Measurements from ENCODE around the gene CXCL1.
"Not testable (repeated sequence)": the region's sequence is repeated elsewhere in the genome, so short reads cannot be mapped to it uniquely, and the experiment has no call there.

Gene CXCL1

DNA sequence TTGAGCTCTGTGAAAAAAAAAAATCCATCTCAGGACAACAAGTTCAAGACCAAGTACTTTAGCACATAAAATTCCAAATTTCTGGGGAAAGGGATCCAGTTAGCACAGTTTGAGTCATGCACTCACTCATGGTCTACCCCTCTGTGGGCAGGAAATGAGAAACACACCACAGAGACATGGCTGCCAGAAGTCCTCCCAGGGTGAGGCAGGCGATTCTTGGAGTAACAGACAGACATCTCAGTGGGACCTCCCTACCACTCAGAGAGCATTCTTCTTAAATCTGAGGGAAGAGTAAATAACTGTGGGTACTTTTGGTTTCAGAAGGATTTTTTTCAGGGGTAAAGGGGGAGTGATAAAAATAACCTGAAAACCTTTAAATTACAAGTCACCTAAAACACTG is 14.1 kb downstream of the CXCL1 start:
- Histone ChIP-seq H3K4me1 (ENCODE audit: control insufficient read depth, insufficient read depth, low read length) (no peaks in the 10 kb centered on the region), H3K9me3 (ENCODE audit: control insufficient read depth, insufficient read depth, low read length) (no peaks in the 10 kb centered on the region), H3K36me3 (ENCODE audit: control insufficient read depth, insufficient read depth, low read length) (no peaks in the 10 kb centered on the region), H3K4me3 (ENCODE audit: low read depth, low read length) (no peak overlapping the region), H3K27me3 (ENCODE audit: control insufficient read depth, insufficient read depth, low read length) (no peaks in the 10 kb centered on the region), H3K27ac (ENCODE audit: low read depth, low read length) (no peak overlapping the region), H3K9ac (ENCODE audit: low read depth, low read length) (no peak overlapping the region)

DNA sequence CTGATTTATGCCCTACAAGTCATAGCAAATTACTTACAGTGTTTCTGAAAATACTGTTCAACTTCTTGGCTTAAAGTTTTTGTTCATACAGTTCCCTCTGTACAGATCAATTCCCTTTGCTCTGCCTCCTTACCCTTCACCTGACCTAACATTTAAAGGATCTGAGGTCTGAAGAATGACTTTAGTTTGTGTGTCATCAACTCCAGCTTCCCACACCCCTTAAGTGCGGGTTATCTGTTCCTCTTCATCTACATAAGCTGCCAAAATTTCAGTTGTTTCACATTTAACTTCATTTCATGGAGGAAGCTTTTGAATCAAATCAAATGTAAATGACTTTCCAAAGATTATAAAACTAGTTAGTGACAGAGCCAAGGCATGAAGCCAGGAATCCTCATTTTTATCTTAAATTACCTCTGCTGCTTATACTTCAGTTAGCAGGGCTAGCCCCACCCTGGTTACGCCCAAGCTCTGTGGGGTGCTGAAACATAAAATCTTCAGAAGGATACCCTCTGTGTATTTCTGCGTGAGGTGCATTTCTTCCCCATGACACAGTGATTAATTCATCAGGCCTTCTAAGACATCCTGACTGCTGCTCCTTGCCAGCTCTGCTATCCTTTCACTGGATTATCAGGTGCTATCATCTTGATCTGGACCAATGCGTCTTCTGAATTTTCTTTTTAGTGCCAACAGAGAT is 16.5 kb downstream of the CXCL1 start:
- no peak overlapping the region for H3K27ac ChIP-seq (ENCODE audit: low read depth, low read length)
- H3K4me1 ChIP-seq (ENCODE audit: control insufficient read depth, insufficient read depth, low read length) = no peaks in the 10 kb centered on the region
- no peaks in the 10 kb centered on the region for H3K36me3 ChIP-seq (ENCODE audit: control insufficient read depth, insufficient read depth, low read length)
- no peaks in the 10 kb centered on the region for H3K27me3 ChIP-seq (ENCODE audit: control insufficient read depth, insufficient read depth, low read length)
- H3K9ac ChIP-seq (ENCODE audit: low read depth, low read length) = no peak overlapping the region
- H3K9me3 ChIP-seq (ENCODE audit: control insufficient read depth, insufficient read depth, low read length) = no peaks in the 10 kb centered on the region
- no peak overlapping the region for H3K4me3 ChIP-seq (ENCODE audit: low read depth, low read length)

DNA sequence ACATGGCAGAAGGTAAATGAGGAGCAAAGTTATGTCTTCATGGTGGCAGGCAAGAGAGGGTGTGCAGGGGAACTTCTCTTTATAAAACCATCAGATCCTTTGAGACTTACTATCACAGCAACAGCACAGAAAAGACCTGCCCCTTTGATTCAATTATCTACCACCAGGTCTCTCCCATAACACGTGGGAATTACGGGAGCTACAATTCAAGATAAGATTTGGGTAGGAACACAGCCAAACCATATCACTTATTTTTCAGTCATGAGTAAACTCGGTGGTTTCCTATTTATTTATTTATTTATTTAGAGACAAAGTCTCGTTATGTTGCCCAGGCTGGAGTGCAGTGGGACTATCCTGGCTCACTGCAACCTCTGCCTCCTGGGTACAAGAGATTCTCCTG is 22.1 kb downstream of the CXCL1 start:
- Histone ChIP-seq H3K9ac (ENCODE audit: low read depth, low read length) (no peak overlapping the region), H3K4me1 (ENCODE audit: control insufficient read depth, insufficient read depth, low read length) (no peaks in the 10 kb centered on the region), H3K9me3 (ENCODE audit: control insufficient read depth, insufficient read depth, low read length) (no peaks in the 10 kb centered on the region), H3K4me3 (ENCODE audit: low read depth, low read length) (no peak overlapping the region), H3K27me3 (ENCODE audit: control insufficient read depth, insufficient read depth, low read length) (no peaks in the 10 kb centered on the region), H3K27ac (ENCODE audit: low read depth, low read length) (no peak overlapping the region), H3K36me3 (ENCODE audit: control insufficient read depth, insufficient read depth, low read length) (no peaks in the 10 kb centered on the region)

DNA sequence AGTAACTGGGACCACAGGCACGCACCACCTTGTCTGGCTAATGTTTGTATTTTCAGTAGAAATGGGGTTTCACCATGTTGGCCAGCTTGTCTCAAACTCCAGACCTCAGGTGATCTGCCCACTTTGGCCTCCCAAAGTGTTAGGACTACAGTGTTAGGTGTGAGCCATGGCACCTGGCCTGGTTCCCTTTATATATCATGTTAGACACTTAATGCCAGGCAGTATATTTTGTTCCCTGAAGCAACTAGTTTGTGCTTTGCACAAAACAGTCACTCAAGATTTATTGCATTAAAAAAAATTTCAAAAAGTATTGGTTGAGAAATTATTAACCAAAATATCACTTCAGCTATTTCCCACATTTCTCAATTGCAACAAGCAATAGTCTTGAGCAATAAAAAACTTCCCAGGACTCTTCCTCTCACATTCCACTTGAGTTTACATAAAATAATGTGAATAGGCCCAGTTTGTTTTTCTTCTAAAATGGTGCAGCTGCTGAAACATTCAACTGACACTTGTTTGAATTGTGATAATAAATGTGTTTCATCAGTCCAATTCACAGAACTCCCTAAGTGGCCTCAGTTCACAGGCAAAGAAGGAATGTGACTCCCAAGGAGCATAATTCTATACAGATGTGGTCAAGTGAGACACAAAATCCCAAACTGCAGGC is 22.7 kb downstream of the CXCL1 start:
- Histone ChIP-seq H3K36me3 (ENCODE audit: control insufficient read depth, insufficient read depth, low read length) (no peaks in the 10 kb centered on the region), H3K4me3 (ENCODE audit: low read depth, low read length) (no peak overlapping the region), H3K9me3 (ENCODE audit: control insufficient read depth, insufficient read depth, low read length) (no peaks in the 10 kb centered on the region), H3K27me3 (ENCODE audit: control insufficient read depth, insufficient read depth, low read length) (no peaks in the 10 kb centered on the region), H3K4me1 (ENCODE audit: control insufficient read depth, insufficient read depth, low read length) (no peaks in the 10 kb centered on the region), H3K27ac (ENCODE audit: low read depth, low read length) (no peak overlapping the region), H3K9ac (ENCODE audit: low read depth, low read length) (no peak overlapping the region)

DNA sequence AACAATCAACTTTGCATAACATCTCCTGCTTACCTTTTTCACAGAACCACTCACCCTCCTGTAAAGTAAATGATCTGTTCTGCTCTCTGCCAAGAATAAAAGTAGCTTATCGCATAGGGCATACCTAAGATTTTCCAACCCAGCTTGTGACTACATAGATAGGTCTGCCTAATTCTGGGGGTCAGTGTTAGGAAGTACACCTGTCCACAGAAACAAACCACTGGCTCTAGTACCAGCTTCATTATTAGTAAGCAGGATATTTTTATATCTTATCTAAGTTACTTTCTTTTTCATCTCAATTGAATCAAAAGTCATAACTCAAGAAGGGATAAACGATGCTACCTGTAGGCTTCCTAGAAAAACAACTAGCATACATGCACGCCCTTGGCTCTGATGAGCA is 23.8 kb downstream of the CXCL1 start:
- no peaks in the 10 kb centered on the region for H3K27me3 ChIP-seq (ENCODE audit: control insufficient read depth, insufficient read depth, low read length)
- H3K4me1 ChIP-seq (ENCODE audit: control insufficient read depth, insufficient read depth, low read length) = no peaks in the 10 kb centered on the region
- no peak overlapping the region for H3K4me3 ChIP-seq (ENCODE audit: low read depth, low read length)
- no peaks in the 10 kb centered on the region for H3K36me3 ChIP-seq (ENCODE audit: control insufficient read depth, insufficient read depth, low read length)
- H3K9me3 ChIP-seq (ENCODE audit: control insufficient read depth, insufficient read depth, low read length) = no peaks in the 10 kb centered on the region
- H3K9ac ChIP-seq (ENCODE audit: low read depth, low read length) = no peak overlapping the region
- H3K27ac ChIP-seq (ENCODE audit: low read depth, low read length) = no peak overlapping the region

DNA sequence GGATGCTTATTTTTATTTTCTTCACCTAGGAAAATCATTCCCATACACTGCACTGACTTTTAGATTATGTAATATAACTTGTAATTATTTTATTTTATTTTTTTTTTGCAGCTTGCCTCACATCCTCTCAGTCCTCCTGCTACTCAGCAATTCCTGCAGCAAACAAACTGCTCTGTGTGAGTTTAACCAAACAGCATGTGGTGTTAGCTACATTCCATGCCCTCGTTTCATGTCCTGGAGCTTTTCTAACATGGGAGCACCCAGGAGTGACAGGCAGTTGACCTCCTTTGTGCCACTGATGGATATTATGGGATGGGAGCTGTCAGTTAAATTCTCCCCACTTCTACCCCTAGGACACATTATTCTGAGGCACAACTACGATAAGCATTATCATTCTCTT is 24.8 kb downstream of the CXCL1 start:
- H3K9me3 ChIP-seq (ENCODE audit: control insufficient read depth, insufficient read depth, low read length) = no peaks in the 10 kb centered on the region
- H3K27me3 ChIP-seq (ENCODE audit: control insufficient read depth, insufficient read depth, low read length) = no peaks in the 10 kb centered on the region
- H3K4me1 ChIP-seq (ENCODE audit: control insufficient read depth, insufficient read depth, low read length) = no peaks in the 10 kb centered on the region
- H3K9ac ChIP-seq (ENCODE audit: low read depth, low read length) = no peak overlapping the region
- no peak overlapping the region for H3K4me3 ChIP-seq (ENCODE audit: low read depth, low read length)
- H3K27ac ChIP-seq (ENCODE audit: low read depth, low read length) = no peak overlapping the region
- no peaks in the 10 kb centered on the region for H3K36me3 ChIP-seq (ENCODE audit: control insufficient read depth, insufficient read depth, low read length)

DNA sequence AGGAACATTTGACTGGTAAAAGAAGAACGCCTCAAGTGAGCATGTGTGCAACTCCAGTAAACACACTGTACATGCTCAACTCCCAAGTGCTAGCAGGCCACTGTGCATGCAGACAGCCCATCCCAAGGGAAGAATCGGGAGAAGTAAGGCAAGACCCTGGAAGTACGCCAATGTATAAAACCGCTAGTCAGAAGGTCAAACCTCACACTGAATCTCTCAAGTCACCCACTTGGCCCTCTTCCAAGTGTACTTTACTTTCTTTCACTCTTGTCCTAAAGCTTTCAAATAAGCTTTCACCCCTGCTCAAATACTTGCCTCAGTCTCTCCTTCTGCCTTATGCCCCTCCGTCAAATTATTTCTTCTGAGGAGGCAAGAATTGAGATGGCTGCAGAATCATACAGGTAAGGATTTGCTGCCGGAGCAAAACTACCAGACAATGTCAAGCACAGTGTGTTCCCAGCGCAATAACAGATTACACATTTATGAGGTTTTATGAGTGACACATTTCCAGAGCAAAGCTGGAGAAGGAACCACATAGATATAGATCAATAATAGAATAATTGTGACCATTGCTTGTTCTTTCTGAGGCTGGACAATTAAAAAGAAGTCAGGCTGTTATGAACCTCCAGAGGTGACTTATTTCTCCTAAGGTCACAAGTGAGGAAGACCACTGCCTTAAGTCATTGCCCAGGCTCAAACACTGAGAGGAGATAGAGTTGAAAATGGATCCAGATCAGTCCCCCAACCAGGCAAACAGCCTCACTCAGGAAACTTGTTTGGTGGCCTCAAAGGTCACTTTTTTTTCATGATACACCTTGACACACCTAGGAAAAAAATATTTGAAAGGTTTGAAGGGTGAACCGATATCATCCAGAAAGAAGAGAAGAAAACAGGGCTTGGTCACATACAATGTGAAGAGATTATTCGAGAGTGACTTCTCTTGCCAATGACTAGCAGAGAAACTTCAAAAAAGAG is 26.3 kb downstream of the CXCL1 start:
- no peaks in the 10 kb centered on the region for H3K36me3 ChIP-seq (ENCODE audit: control insufficient read depth, insufficient read depth, low read length)
- H3K27me3 ChIP-seq (ENCODE audit: control insufficient read depth, insufficient read depth, low read length) = no peaks in the 10 kb centered on the region
- H3K27ac ChIP-seq (ENCODE audit: low read depth, low read length) = no peak overlapping the region
- no peak overlapping the region for H3K9ac ChIP-seq (ENCODE audit: low read depth, low read length)
- no peaks in the 10 kb centered on the region for H3K9me3 ChIP-seq (ENCODE audit: control insufficient read depth, insufficient read depth, low read length)
- no peaks in the 10 kb centered on the region for H3K4me1 ChIP-seq (ENCODE audit: control insufficient read depth, insufficient read depth, low read length)
- H3K4me3 ChIP-seq (ENCODE audit: low read depth, low read length) = no peak overlapping the region

DNA sequence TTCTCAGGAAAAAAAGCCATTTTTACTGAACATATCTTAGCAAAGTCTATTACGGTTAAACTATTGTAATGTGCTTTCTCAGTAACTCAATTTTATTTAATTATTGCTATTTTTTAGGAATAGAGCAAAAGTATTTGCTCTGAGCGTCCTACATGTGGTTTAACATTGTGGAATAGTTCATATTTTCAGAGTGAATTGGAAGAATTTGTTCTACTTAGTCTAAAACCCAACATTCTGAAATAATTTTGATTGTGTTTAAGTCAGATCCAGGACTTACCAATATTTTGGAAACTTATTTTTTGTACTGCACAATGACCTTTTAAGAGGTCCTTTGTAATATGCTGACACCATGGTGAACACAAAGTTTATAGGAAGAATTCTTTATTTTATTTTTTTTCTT is 27.2 kb downstream of the CXCL1 start:
- no peaks in the 10 kb centered on the region for H3K4me1 ChIP-seq (ENCODE audit: control insufficient read depth, insufficient read depth, low read length)
- H3K9me3 ChIP-seq (ENCODE audit: control insufficient read depth, insufficient read depth, low read length) = no peaks in the 10 kb centered on the region
- no peak overlapping the region for H3K27ac ChIP-seq (ENCODE audit: low read depth, low read length)

DNA sequence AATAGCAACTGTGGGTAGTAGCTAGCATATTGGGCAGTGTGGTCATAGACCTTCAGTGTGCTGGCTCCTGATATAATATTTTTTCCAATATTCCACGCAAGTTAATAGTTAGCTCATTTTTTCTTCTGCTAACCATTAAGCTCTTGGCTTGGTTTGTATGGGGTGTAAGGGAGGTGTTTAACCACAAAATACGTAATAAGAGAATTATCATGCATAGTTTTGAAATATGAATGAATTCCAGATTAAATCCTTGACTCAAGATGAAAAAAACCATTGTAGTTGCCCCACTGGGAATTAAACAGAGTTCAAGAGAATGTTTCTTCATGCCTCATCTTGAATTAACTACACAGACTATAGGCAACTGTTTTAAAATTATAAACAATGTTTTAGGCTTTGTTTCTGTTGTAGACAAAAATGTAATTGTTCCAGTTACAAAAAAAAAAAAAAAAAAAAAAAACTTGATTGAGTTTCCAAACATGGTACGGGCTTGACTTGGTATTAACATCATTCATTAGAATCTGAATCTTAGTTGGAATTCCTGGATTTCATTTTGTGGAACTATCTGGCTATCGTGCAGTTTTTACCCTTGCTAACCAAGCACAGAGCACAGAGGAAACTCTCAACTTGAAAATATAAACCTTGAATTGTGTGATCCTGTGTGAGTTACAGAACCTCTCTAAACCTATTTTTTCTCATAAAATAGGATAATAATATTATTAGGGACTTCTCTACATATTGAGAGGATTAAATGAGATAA is 28.4 kb downstream of the CXCL1 start:
- H3K27ac ChIP-seq (ENCODE audit: low read depth, low read length) = no peak overlapping the region
- no peaks in the 10 kb centered on the region for H3K36me3 ChIP-seq (ENCODE audit: control insufficient read depth, insufficient read depth, low read length)
- no peaks in the 10 kb centered on the region for H3K9me3 ChIP-seq (ENCODE audit: control insufficient read depth, insufficient read depth, low read length)
- no peak overlapping the region for H3K9ac ChIP-seq (ENCODE audit: low read depth, low read length)
- no peaks in the 10 kb centered on the region for H3K4me1 ChIP-seq (ENCODE audit: control insufficient read depth, insufficient read depth, low read length)
- H3K27me3 ChIP-seq (ENCODE audit: control insufficient read depth, insufficient read depth, low read length) = no peaks in the 10 kb centered on the region
- no peak overlapping the region for H3K4me3 ChIP-seq (ENCODE audit: low read depth, low read length)

More for the DNA sequence above, 27.2 kb downstream of the CXCL1 start:
- Histone ChIP-seq H3K27me3 (ENCODE audit: control insufficient read depth, insufficient read depth, low read length) (no peaks in the 10 kb centered on the region), H3K36me3 (ENCODE audit: control insufficient read depth, insufficient read depth, low read length) (no peaks in the 10 kb centered on the region), H3K9ac (ENCODE audit: low read depth, low read length) (no peak overlapping the region), H3K4me3 (ENCODE audit: low read depth, low read length) (no peak overlapping the region)

DNA sequence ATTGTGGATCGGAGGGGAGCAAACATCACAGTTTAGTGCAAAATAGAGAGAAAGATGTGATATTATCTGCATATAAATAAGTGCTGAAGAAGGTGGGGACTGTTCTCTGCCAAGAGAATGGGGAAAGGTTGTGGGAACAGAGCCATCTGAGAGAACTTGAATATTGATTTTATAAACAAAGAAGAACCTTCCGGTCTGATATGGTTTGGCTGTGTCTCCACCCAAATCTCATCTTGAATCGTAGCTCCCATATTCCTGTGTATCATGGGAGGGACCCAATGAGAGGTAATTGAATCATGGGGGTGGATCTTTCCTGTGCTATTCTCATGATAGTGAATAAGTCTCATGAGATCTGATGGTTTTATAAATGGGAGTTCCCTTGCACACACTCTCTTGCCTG is 30.1 kb downstream of the CXCL1 start:
- not testable (repeated sequence) for H3K27me3 ChIP-seq (ENCODE audit: control insufficient read depth, insufficient read depth, low read length); H3K4me1 ChIP-seq (ENCODE audit: control insufficient read depth, insufficient read depth, low read length); H3K9me3 ChIP-seq (ENCODE audit: control insufficient read depth, insufficient read depth, low read length); H3K27ac ChIP-seq (ENCODE audit: low read depth, low read length); H3K36me3 ChIP-seq (ENCODE audit: control insufficient read depth, insufficient read depth, low read length); H3K9ac ChIP-seq (ENCODE audit: low read depth, low read length); H3K4me3 ChIP-seq (ENCODE audit: low read depth, low read length)
